SU-DHL-6 (cell line): Measurements from ENCODE around the gene VCAN.

Experiments used
- CTCF ChIP-seq: fragments of 200-600 bp; sonication (generic); IDR thresholded peaks from one replicate; pipeline ENCODE4 v1.5.1; 2017; ENCODE audit warnings: antibody characterized with exemption, mild to moderate bottlenecking, low read length, moderate library complexity; ENCODE audit not compliant: insufficient read depth, poor library complexity, severe bottlenecking
- EZH2phosphoT487 ChIP-seq: fragments of 200-600 bp; sonication (generic), shearing (Covaris generic); conservative IDR thresholded peaks from 2 replicates; pipeline ENCODE4 v1.6.1; 2018; ENCODE audit warnings: mild to moderate bottlenecking, antibody characterized with exemption, low read length, moderate library complexity, mixed read lengths

GRCh38 chr5:83517688-83518085, 46.1 kb downstream of the VCAN start:
- TF ChIP-seq CTCF (no peak), EZH2phosphoT487 (no peak)
